HG03025 (cell line): ENCODE data around the gene PTPRC.

ENCODE experiments used
- ATAC-seq: cut with Tn5 transposase; IDR thresholded peaks from one replicate; pipeline ENCODE4 v1.9.1; 2021; ENCODE audit warnings: mild to moderate bottlenecking, moderate library complexity; ENCODE audit not compliant: unreplicated experiment, low FRiP score

Gene PTPRC

DNA sequence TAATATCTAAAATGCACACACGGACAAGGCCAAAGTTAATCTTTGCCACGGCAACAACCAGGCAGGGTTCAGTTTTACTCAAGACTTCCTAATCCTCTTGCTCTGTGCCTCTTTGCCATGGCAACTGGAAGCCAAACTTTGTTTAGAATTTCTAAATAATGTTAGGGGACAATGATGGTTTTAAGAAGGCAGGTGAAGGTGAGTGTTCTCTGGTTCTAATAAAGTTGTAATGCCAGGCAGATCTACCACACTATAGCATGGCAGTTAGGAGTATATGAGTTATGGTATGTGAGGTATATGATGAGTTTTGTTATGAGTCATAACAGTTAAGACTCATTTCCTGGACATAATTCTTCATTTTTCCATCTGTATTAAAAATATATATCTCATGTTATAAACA lies 2.7 kb downstream of the PTPRC start:
- no peak for ATAC-seq

GRCh38 chr1:198641966-198642668 lies 3.3 kb downstream of the PTPRC start:
- ATAC-seq = no peak

DNA sequence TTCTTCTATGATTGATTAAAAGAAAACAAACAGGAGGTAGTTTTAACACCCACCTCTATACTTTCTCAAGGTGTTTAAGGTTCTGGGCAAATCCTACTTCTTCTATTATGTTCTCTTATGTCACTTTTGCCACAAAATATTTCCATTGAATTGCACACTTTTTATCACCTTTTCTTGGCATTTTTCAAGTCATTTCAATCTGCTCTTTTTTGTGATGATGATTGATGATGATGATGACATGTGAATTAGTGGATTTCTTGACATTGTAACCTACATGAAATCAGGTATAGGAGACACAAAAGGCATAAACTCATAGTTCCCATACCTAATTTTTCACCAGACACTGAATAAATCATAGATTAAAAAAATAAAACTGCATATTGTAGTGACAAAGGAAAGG lies 4.1 kb downstream of the PTPRC start:
- ATAC-seq = no peak

- no peak for ATAC-seq
Observed at GRCh38 chr1:198643808-198644207, 5.0 kb downstream of the PTPRC start.

- ATAC-seq = no peak
Observed at GRCh38 chr1:198647055-198647454, 8.2 kb downstream of the PTPRC start.

DNA sequence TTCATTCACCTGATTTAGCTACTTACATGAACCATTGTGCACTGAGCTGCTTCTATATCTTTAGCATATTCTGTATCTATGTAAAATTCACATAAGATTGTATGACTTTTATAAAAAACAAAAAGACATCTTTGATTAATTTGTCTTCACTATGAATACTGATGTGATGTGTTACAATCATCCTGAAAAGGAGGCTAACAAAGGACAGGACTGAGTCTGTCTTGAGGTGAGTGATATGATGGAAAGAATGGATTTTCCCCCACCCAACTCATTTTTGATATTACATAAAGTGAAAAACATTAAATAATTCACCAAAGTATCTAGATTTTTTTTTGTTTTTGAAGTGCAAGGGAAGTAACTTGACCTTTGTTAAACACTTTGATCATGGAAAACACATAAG lies 9.8 kb downstream of the PTPRC start:
- ATAC-seq = no peak

- ATAC-seq = no peak
Observed at GRCh38 chr1:198649232-198649967, 10.6 kb downstream of the PTPRC start.

DNA sequence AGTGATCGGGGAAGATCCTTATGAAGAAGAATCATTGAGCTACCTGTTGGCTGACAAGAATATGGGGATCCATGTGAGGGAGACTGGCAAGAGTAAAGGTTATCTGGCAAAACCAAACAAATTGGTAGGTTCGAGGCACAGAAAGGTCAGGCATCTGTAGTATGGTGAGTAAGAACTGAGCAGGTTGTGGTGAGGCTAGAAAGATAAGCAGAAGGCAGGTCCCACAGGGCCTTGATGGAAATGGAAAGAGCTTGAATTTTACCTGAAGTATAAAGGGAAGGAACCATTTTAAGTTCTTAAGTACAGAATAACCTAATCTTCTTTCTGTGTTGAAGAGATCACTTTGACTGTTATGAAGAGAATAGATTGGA lies 11.1 kb downstream of the PTPRC start:
- ATAC-seq = no peak

GRCh38 chr1:198650506-198650905 lies 11.7 kb downstream of the PTPRC start:
- ATAC-seq = no peak

DNA sequence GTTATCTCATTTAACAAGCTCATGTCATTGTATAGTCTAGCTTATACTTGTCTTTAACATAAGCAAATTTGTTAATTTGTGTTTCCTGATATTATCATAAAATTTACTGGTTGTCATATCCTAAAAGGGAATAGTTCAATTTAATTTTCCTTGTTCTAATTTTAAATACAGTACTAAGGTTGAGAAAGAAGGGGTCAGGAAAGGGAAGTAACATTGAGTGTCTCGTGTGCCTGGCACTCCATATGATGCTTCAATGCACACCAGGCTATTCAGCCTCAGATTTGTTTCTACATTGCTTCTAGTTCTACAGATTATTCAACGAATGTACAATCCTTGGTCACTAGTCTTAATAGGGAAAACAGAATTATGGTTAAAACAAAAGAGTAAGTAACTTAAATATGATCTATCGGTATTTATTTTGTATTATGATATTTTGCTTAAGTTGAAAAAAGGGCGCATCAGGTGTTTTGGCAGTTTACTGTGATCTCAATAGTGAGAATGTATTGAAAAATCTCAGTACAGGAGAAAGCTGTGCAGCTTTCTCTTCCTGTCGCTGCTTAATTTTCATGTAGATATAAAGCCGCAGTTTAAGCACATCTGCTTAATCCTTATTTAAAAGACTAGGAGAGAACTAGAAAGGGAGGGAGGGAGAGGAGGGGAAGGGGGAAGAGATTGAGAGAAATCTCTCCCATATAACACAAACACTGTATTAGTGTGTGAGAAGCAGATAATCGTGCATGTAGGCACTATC lies 13.0 kb downstream of the PTPRC start:
- peak; percentile 55 for ATAC-seq

DNA sequence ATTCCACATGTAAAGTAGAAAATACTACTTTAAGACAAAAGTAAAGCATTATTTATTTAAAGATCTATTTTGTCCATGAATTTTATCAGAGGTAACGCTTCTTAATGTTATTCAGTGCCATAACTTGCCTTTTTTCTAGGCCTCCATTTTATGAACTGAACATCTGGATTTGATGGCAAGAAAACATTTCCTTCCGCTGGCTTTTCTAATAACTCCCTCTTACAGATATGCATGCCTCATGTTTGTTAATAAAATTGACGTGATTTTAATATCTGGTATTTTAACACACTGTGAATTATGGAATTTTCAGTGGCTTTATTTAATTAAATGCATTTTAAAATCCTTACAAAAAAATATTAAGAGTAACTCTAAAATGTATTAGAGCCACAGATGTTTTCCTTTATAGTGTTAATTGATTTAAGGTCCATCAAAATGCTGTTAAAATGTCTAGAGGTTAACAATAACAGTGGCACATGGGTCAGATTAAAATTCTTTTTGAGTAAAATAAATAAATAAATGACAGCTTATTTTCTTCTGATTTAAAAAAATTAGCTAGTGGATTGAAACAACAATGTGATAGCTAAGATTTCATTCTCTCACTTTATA lies 15.1 kb downstream of the PTPRC start:
- no peak for ATAC-seq

- ATAC-seq = no peak
Observed at GRCh38 chr1:198655459-198656121, 16.8 kb downstream of the PTPRC start.

GRCh38 chr1:198656500-198656932 lies 17.7 kb downstream of the PTPRC start:
- no peak for ATAC-seq

GRCh38 chr1:198657550-198658064 lies 18.8 kb downstream of the PTPRC start:
- peak; percentile 55 for ATAC-seq

GRCh38 chr1:198660341-198661261 lies 21.8 kb downstream of the PTPRC start:
- peak; percentile 37 for ATAC-seq

DNA sequence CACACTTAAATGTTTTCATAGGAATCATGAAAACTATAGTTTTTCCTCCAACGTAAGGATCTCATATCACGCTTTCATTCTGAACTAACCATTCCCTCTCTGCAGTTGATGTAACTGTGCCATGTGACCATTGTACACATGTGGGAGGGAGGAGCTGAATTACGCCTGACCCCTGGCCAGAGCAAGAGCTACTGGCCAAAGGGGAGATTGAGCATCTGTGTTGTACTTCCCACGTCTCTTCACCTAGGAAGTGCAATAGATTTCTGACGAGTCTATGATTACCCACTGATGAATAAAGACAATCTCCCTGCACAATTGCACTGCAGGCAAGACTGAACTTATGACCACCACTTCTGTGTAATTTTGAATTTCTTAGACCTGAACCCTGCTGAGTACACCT lies 24.0 kb downstream of the PTPRC start:
- ATAC-seq = no peak

- ATAC-seq = no peak
Observed at GRCh38 chr1:198664068-198664788, 25.4 kb downstream of the PTPRC start.

- no peak for ATAC-seq
Observed at GRCh38 chr1:198667186-198667585, 28.3 kb downstream of the PTPRC start.

DNA sequence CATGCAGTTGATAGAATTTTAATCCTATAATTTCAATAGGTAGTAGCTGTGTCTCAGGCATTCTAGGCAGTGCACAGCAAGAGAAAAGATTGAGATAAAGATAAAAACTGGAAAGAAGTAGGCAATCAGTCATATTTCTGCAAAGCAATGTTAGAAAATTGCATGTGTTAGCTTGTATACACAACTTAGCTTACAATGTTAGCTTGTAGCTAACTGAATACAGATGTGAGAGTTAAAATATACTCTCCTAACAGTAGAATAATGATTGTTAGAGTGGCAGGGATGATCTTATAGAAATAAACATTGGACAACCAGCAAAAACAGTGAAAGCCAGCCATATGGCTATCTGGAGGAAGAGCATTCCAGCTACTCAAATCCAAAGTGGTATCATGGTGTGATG lies 29.0 kb downstream of the PTPRC start:
- ATAC-seq = no peak
